ENCODE measurements around the gene NAA40. TPM values are rescaled to one million over a fixed set of nuclear protein-coding genes. Genes with fewer than 3 reads are reported as not detected.

Gene NAA40
- total RNA-seq = 13.6 TPM
- polyA plus RNA-seq = 8.2 TPM

DNA sequence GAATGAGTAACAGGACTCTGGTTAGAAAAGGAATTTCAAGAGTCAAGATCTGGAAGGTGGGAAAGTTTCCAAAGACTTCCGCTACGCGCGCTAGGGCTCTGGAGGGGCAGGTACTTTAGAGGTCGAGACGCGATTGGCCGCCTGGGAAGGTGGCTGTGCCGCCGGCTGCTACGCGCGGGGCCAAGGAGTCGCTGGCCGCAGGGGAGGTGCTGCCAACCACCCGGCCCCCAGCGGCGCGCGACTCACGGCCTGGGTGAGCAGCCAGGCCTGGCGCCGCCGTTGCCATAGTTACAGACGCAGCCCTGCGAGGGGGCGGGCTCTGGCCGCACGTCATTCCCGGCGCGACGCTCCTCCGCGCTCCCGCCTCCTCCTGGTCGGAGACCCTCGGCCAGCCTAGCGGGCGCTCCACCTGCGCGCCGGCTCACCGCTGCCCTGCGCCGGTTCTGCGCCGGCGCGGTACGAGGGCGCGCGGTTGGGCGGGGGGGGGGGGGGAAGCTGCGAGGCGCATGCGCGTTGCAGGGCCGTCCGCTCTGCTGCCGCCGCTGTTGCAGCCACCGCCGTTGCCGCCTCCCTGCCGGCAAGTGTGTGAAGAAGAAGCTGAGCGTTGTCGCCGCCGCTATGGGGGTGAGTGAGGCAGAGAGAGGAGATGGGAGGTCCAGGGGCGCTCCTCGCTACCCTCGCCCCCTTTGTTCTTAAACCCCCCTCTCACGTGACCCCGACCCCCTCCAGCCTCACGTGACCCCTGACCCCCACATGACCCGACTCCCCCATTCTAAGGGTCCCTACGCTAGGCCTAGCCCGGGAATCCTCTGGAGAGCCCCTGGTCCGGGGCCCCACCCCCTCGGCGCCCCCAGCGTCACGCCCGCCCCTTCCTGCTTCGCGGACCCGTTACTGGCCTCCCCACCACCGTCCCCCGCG is at the start of gene NAA40:
Gene NAA40, plus strand, starts transcription at position 524 of the 918 bp plus-strand sequence. Its CDS starts 95 bp downstream, at position 619.
- no peaks in the 10 kb centered on the region for H3K4me1 ChIP-seq (ENCODE audit: insufficient read depth)
- peak within 1 kb of the TSS; percentile 70 for H3K4me3 ChIP-seq (ENCODE audit: low read depth, low read length)
- H3K27ac ChIP-seq (ENCODE audit: low read depth) = no peak within 1 kb of the TSS
- DNase-seq (ENCODE audit: extremely low spot score) = peak; percentile 78
- WGBS = under 1% methylated on average over 90 of the region's 92 CpGs
- H3K36me3 ChIP-seq (ENCODE audit: insufficient read depth) = no peaks in the 10 kb centered on the region

DNA sequence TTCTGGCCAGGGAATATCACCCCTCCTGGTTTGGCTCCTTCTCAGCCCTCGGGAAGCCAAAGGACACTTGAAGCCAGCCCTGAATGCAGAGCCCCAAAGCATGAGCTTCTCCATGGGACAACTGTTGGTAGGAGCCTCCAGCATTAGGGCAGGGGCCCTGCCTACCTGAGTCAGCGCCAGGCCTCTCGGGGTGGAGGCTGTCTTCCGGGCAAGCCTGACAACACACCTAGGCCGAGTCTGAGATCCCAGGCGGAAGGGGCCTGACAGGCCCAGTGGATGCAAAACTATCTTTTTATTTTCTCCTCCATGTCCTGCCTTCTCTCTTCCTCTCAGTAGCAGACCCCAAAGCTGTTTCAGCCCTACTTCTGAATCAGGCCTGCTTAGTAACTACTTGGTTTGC is 49.5 kb upstream of the NAA40 start:
- H3K4me3 ChIP-seq (ENCODE audit: low read depth, low read length) = no peak overlapping the region
- DNase-seq (ENCODE audit: extremely low spot score) = no peak
- H3K4me1 ChIP-seq (ENCODE audit: insufficient read depth) = no peaks in the 10 kb centered on the region
- H3K27ac ChIP-seq (ENCODE audit: low read depth) = peak overlapping the region; percentile 51
- 87% methylated on average over 6 of the region's 6 CpGs for WGBS
- no peaks in the 10 kb centered on the region for H3K36me3 ChIP-seq (ENCODE audit: insufficient read depth)

GRCh38 chr11:63890368-63890767 is 48.4 kb upstream of the NAA40 start:
- H3K27ac ChIP-seq (ENCODE audit: low read depth) = no peak overlapping the region
- no peak overlapping the region for H3K4me3 ChIP-seq (ENCODE audit: low read depth, low read length)
- H3K36me3 ChIP-seq (ENCODE audit: insufficient read depth) = no peaks in the 10 kb centered on the region
- 87% methylated on average over 7 of the region's 7 CpGs for WGBS
- no peak for DNase-seq (ENCODE audit: extremely low spot score)
- H3K4me1 ChIP-seq (ENCODE audit: insufficient read depth) = no peaks in the 10 kb centered on the region

GRCh38 chr11:63892228-63892627 is 46.6 kb upstream of the NAA40 start:
- DNase-seq (ENCODE audit: extremely low spot score) = no peak
- Histone ChIP-seq H3K36me3 (ENCODE audit: insufficient read depth) (peaks cover 3% of the 10 kb centered on the region), H3K4me3 (ENCODE audit: low read depth, low read length) (no peak overlapping the region), H3K27ac (ENCODE audit: low read depth) (no peak overlapping the region), H3K4me1 (ENCODE audit: insufficient read depth) (no peaks in the 10 kb centered on the region)
- WGBS = 29% methylated on average over 3 of the region's 3 CpGs

GRCh38 chr11:63893355-63893754 is 45.4 kb upstream of the NAA40 start:
- WGBS = 98% methylated on average over 6 of the region's 6 CpGs
- DNase-seq (ENCODE audit: extremely low spot score) = no peak
- Histone ChIP-seq H3K36me3 (ENCODE audit: insufficient read depth) (peaks cover 3% of the 10 kb centered on the region), H3K27ac (ENCODE audit: low read depth) (no peak overlapping the region), H3K4me1 (ENCODE audit: insufficient read depth) (no peaks in the 10 kb centered on the region), H3K4me3 (ENCODE audit: low read depth, low read length) (no peak overlapping the region)

GRCh38 chr11:63896071-63896470 is 42.7 kb upstream of the NAA40 start:
- Histone ChIP-seq H3K4me1 (ENCODE audit: insufficient read depth) (no peaks in the 10 kb centered on the region), H3K27ac (ENCODE audit: low read depth) (no peak overlapping the region), H3K4me3 (ENCODE audit: low read depth, low read length) (no peak overlapping the region), H3K36me3 (ENCODE audit: insufficient read depth) (peaks cover 8% of the 10 kb centered on the region)
- WGBS = 69% methylated on average over 4 of the region's 4 CpGs
- no peak for DNase-seq (ENCODE audit: extremely low spot score)

DNA sequence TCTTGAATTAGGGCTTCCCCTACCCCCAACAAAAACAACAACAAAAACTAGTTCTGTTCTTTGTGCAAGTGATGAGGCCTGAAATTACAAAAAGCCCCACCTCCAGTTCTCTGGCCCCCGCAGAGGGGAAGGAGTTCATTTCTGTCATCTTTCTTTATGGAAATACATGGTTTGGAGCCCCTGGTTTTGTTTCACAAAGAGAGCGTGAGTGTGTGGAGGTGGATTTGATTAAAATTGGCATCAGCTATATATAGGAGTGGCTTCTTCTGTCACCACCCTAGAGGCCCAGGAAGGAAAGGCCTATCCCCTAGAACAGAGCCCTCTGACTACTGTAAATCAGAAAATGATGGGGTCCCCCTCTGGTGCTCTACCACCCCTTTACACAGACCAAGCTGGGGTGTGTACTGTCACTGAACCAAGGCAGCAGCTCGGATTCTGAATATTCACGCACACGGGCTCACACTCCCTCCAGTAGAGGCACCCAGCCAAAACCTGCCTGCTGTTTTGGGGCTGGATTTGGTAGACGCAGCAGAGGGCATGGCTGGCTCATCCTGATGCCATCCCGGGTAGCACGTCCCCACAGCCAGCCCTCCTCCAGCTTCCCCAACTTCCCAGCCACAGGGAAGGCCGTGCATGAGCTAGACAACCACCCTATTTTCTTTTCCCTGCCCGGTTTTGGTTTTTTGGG is 41.2 kb upstream of the NAA40 start:
- 88% methylated on average over 10 of the region's 10 CpGs for WGBS
- H3K4me3 ChIP-seq (ENCODE audit: low read depth, low read length) = no peak overlapping the region
- peaks cover 12% of the 10 kb centered on the region for H3K36me3 ChIP-seq (ENCODE audit: insufficient read depth)
- H3K27ac ChIP-seq (ENCODE audit: low read depth) = no peak overlapping the region
- DNase-seq (ENCODE audit: extremely low spot score) = no peak
- H3K4me1 ChIP-seq (ENCODE audit: insufficient read depth) = no peaks in the 10 kb centered on the region

GRCh38 chr11:63901660-63902059 is 37.1 kb upstream of the NAA40 start:
- Histone ChIP-seq H3K4me3 (ENCODE audit: low read depth, low read length) (no peak overlapping the region), H3K36me3 (ENCODE audit: insufficient read depth) (peaks cover 22% of the 10 kb centered on the region), H3K27ac (ENCODE audit: low read depth) (no peak overlapping the region), H3K4me1 (ENCODE audit: insufficient read depth) (no peaks in the 10 kb centered on the region)
- WGBS = 66% methylated on average over 3 of the region's 3 CpGs
- no peak for DNase-seq (ENCODE audit: extremely low spot score)

DNA sequence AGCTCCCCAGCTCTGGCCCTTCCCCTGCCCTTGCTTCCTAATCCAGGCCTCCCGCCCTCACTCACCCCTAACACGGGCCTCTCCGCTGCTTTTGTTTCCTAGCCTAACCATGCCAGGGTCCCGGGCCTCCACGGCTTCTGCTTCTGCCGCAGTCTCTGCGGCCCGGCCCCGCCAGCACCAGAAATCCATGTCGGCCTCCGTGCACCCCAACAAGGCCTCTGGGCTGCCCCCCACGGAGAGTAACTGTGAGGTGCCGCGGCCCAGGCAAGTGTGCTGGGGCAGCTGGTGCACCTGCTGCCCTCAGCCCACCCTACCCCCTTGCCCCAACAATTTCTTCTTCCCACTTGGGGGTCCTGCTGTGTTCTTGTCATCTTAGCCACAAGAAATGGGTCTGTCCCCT is 34.9 kb upstream of the NAA40 start:
- H3K4me1 ChIP-seq (ENCODE audit: insufficient read depth) = no peaks in the 10 kb centered on the region
- no peak for DNase-seq (ENCODE audit: extremely low spot score)
- 93% methylated on average over 14 of the region's 14 CpGs for WGBS
- H3K4me3 ChIP-seq (ENCODE audit: low read depth, low read length) = no peak overlapping the region
- H3K36me3 ChIP-seq (ENCODE audit: insufficient read depth) = peaks cover 22% of the 10 kb centered on the region
- H3K27ac ChIP-seq (ENCODE audit: low read depth) = no peak overlapping the region

DNA sequence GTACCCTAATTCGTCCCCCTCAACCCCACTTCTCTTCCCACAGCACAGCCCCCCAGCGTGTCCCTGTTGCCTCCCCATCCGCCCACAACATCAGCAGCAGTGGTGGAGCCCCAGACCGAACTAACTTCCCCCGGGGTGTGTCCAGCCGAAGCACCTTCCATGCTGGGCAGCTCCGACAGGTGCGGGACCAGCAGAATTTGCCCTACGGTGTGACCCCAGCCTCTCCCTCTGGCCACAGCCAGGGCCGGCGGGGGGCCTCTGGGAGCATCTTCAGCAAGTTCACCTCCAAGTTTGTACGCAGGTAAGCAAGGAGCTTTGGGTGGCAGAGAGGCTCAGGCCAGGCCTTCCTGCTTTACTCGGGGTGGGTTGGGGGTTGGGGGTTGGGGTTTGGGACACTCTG is 34.1 kb upstream of the NAA40 start:
- 93% methylated on average over 13 of the region's 13 CpGs for WGBS
- no peak for DNase-seq (ENCODE audit: extremely low spot score)

GRCh38 chr11:63905179-63905578 is 33.6 kb upstream of the NAA40 start:
- WGBS = 78% methylated on average over 6 of the region's 6 CpGs

More for the DNA sequence above, 34.1 kb upstream of the NAA40 start:
- peaks cover 22% of the 10 kb centered on the region for H3K36me3 ChIP-seq (ENCODE audit: insufficient read depth)
- H3K4me3 ChIP-seq (ENCODE audit: low read depth, low read length) = no peak overlapping the region
- H3K27ac ChIP-seq (ENCODE audit: low read depth) = no peak overlapping the region
- H3K4me1 ChIP-seq (ENCODE audit: insufficient read depth) = no peaks in the 10 kb centered on the region

GRCh38 chr11:63906087-63906486 is 32.7 kb upstream of the NAA40 start:
- no peak overlapping the region for H3K4me3 ChIP-seq (ENCODE audit: low read depth, low read length)
- H3K4me1 ChIP-seq (ENCODE audit: insufficient read depth) = no peaks in the 10 kb centered on the region
- no peak for DNase-seq (ENCODE audit: extremely low spot score)
- peaks cover 17% of the 10 kb centered on the region for H3K36me3 ChIP-seq (ENCODE audit: insufficient read depth)
- no peak overlapping the region for H3K27ac ChIP-seq (ENCODE audit: low read depth)
- WGBS = 93% methylated on average over 4 of the region's 4 CpGs

More at GRCh38 chr11:63905179-63905578, 33.6 kb upstream of the NAA40 start:
- no peak overlapping the region for H3K4me3 ChIP-seq (ENCODE audit: low read depth, low read length)
- H3K4me1 ChIP-seq (ENCODE audit: insufficient read depth) = no peaks in the 10 kb centered on the region
- no peak for DNase-seq (ENCODE audit: extremely low spot score)
- peaks cover 20% of the 10 kb centered on the region for H3K36me3 ChIP-seq (ENCODE audit: insufficient read depth)
- no peak overlapping the region for H3K27ac ChIP-seq (ENCODE audit: low read depth)

- 84% methylated on average over 7 of the region's 7 CpGs for WGBS
- no peaks in the 10 kb centered on the region for H3K4me1 ChIP-seq (ENCODE audit: insufficient read depth)
Measured at GRCh38 chr11:63906585-63906984, 32.2 kb upstream of the NAA40 start.

DNA sequence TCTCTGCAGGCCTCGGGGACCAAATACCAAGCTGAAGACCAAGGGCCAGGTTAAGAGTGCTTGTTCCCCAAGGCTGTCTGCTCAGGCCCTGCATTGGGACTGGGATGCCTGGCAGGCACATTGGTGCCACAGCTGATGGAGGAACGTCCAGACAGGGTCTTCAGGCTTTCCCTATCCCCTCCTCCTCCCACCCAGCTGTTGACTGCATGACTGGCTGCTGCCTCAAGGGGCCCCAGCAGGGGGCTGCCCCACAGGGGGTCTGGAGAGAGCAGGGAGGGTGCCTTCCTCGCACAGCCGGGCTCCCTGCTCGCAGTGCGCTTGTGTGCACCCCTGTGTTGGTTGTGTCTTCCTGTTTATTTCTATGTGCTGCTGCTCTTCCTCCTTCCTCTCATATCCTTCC is 31.7 kb upstream of the NAA40 start:
- no peak for DNase-seq (ENCODE audit: extremely low spot score)
- Histone ChIP-seq H3K36me3 (ENCODE audit: insufficient read depth) (peaks cover 17% of the 10 kb centered on the region), H3K4me3 (ENCODE audit: low read depth, low read length) (no peak overlapping the region), H3K4me1 (ENCODE audit: insufficient read depth) (no peaks in the 10 kb centered on the region), H3K27ac (ENCODE audit: low read depth) (no peak overlapping the region)
- 77% methylated on average over 6 of the region's 6 CpGs for WGBS

More at GRCh38 chr11:63906585-63906984, 32.2 kb upstream of the NAA40 start:
- no peak for DNase-seq (ENCODE audit: extremely low spot score)
- H3K27ac ChIP-seq (ENCODE audit: low read depth) = no peak overlapping the region
- peaks cover 17% of the 10 kb centered on the region for H3K36me3 ChIP-seq (ENCODE audit: insufficient read depth)
- H3K4me3 ChIP-seq (ENCODE audit: low read depth, low read length) = no peak overlapping the region
